ENCODE results near the gene TK1. TPM values are rescaled to one million over a fixed set of nuclear protein-coding genes. Genes with fewer than 3 reads are reported as not detected.

The TK1 gene
- total RNA-seq, 4 donors from 2014 or later: 7.4 to 27.9 (median 9.4) TPM

DNA sequence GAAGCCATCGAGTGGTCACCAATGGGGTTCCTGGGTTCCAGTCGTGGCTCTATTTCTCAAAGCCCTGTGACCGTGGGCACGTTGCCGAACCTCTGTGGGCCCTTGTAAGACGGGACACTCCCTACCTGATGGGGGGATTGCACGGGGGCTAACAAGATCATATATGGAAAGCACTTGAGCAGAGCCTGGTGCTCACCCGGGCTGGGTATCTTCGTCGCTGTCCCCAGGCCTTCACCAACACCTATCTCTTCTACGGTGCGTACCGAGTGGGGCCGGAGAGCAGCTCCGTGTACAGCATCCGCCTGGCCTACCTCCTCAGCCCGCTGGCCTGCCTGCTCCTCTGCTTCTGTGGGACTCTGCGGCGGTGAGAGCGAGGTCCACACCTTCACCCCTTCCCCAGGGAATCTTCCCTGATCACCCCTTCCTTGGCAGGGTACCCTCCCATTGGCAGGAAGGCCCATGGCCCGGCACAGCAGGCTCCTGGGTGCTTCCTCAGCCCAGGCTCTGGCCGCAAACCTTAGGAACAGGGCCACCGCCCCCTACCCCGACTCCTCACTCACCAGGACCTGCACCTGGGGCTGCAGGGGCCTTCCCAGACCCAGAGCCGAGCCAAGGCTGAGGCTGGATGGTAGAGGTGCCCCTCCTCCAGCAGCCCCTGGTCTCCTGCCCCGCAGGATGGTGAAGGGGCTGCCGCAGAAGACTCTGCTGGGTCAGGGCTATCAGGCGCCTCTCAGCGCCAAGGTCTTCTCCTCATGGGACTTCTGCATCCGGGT, 53.5 kb downstream of the TK1 start:
- no peaks in the 10 kb centered on the region for H3K9me3 ChIP-seq
- H3K4me1 ChIP-seq: peaks cover 15 to 41% (median 28%) of the 10 kb centered on the region in 4 donors
- H3K27me3 ChIP-seq: peaks cover 16% of the 10 kb centered on the region
- intact Hi-C loops (cut with DNase I; ENCODE audit: low total_unique reads): no loop called here
- TF ChIP-seq EP300 (IDR thresholded peaks at IDR 0.05; ENCODE audit: low read depth) (no peak), POLR2AphosphoS5 (IDR thresholded peaks at IDR 0.05) (no peak), POLR2A (IDR thresholded peaks at IDR 0.05) (no peak)
- TF ChIP-seq, protein P1, sequence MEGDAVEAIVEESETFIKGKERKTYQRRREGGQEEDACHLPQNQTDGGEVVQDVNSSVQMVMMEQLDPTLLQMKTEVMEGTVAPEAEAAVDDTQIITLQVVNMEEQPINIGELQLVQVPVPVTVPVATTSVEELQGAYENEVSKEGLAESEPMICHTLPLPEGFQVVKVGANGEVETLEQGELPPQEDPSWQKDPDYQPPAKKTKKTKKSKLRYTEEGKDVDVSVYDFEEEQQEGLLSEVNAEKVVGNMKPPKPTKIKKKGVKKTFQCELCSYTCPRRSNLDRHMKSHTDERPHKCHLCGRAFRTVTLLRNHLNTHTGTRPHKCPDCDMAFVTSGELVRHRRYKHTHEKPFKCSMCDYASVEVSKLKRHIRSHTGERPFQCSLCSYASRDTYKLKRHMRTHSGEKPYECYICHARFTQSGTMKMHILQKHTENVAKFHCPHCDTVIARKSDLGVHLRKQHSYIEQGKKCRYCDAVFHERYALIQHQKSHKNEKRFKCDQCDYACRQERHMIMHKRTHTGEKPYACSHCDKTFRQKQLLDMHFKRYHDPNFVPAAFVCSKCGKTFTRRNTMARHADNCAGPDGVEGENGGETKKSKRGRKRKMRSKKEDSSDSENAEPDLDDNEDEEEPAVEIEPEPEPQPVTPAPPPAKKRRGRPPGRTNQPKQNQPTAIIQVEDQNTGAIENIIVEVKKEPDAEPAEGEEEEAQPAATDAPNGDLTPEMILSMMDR (IDR thresholded peaks at IDR 0.05): no peak
- H3K36me3 ChIP-seq: no peaks in the 10 kb centered on the region
- DNase-seq: no peak
- 86% methylated on average over 30 of the region's 30 CpGs; no CpG with 5 or more reads in 1 of the 2 donors for WGBS, 2 donors (ENCODE audit: low coverage in 1 of 2)
- in situ Hi-C loops (cut with MboI; ENCODE audit: low pct_ligation_motif_present in 1 of 4, low pct_unique_long_range_greater_than_20kb in 1 of 4, low sequenced_read_pairs in 3 of 4): no loop called here
- no peak overlapping the region for H3K4me3 ChIP-seq
- H3K27ac ChIP-seq: peak overlapping the region in 1 of 4 donors; percentile 88

- in situ Hi-C loops (cut with MboI; ENCODE audit: low pct_ligation_motif_present in 1 of 4, low pct_unique_long_range_greater_than_20kb in 1 of 4, low sequenced_read_pairs in 3 of 4) (no loop called here), intact Hi-C loops (cut with DNase I; ENCODE audit: low total_unique reads) (no loop called here)
- Histone ChIP-seq H3K27me3 (peaks cover 16% of the 10 kb centered on the region), H3K27ac (peak overlapping the region; percentile 88 to 91 (median 90)), H3K4me1 (peaks cover 15 to 46% (median 33%) of the 10 kb centered on the region in 4 donors), H3K36me3 (no peaks in the 10 kb centered on the region), H3K9me3 (no peaks in the 10 kb centered on the region), H3K4me3 (peak overlapping the region in 1 of 4 donors; percentile 48)
- no peak for DNase-seq
- TF ChIP-seq POLR2AphosphoS5 (IDR thresholded peaks at IDR 0.05): no peak
- TF ChIP-seq, protein P1 (IDR thresholded peaks at IDR 0.05): no peak
- no peak for TF ChIP-seq POLR2A (IDR thresholded peaks at IDR 0.05)
- no peak for TF ChIP-seq EP300 (IDR thresholded peaks at IDR 0.05; ENCODE audit: low read depth)
- WGBS, 2 donors (ENCODE audit: low coverage in 1 of 2): 72% methylated on average over 9 of the region's 9 CpGs; no CpG with 5 or more reads in 1 of the 2 donors
Measured at GRCh38 chr17:78132767-78133178, 54.1 kb downstream of the TK1 start.

- H3K27me3 ChIP-seq: peaks cover 16% of the 10 kb centered on the region
- peak overlapping the region; percentile 88 to 91 (median 90) for H3K27ac ChIP-seq
- TF ChIP-seq, protein P1 (IDR thresholded peaks at IDR 0.05): no peak
- peak in 2 of 3 donors; percentile 32 to 46 for TF ChIP-seq POLR2AphosphoS5 (IDR thresholded peaks at IDR 0.05)
- peaks cover 15 to 46% (median 38%) of the 10 kb centered on the region in 4 donors for H3K4me1 ChIP-seq
- WGBS, 2 donors (ENCODE audit: low coverage in 1 of 2): 13% methylated on average over 15 of the region's 38 CpGs; no CpG with 5 or more reads in 1 of the 2 donors
- H3K4me3 ChIP-seq: peak overlapping the region in 3 of 4 donors; percentile 7 to 48 (median 33)
- intact Hi-C loops (cut with DNase I; ENCODE audit: low total_unique reads) (no loop called here), in situ Hi-C loops (cut with MboI; ENCODE audit: low pct_ligation_motif_present in 1 of 4, low pct_unique_long_range_greater_than_20kb in 1 of 4, low sequenced_read_pairs in 3 of 4) (no loop called here)
- peak; percentile 83 for DNase-seq
- no peaks in the 10 kb centered on the region for H3K36me3 ChIP-seq
- H3K9me3 ChIP-seq: no peaks in the 10 kb centered on the region
Measured at GRCh38 chr17:78132084-78132676, 54.7 kb downstream of the TK1 start.
